Measurements from ENCODE around the gene MMD2. TPM values are rescaled to one million over a fixed set of nuclear protein-coding genes. Genes with fewer than 3 reads are reported as not detected.

MMD2 gene
- total RNA-seq, 1 experiment from 2014 or later: not detected

GRCh38 chr7:4894482-4894881 is 64.5 kb downstream of the MMD2 start:
- peaks cover 12% of the 10 kb centered on the region for H3K4me1 Mint-ChIP-seq
- no peak overlapping the region for H3K27ac Mint-ChIP-seq
- POLR2A ChIA-PET: no interaction called here
- peak; percentile 22 for DNase-seq (ENCODE audit: low spot score)
- no peak overlapping the region for H3K4me3 Mint-ChIP-seq
- H3K9me3 Mint-ChIP-seq: peaks cover 10% of the 10 kb centered on the region
- H3K36me3 Mint-ChIP-seq: no peaks in the 10 kb centered on the region
- ATAC-seq: peak; percentile 52; the same call in 1 of the 2 replicates
- TF ChIP-seq FOXP1 (CRISPR knock-in tag; IDR thresholded peaks at IDR 0.05; ENCODE audit: borderline replicate concordance): no peak
- no peak for TF ChIP-seq SMAD3 (CRISPR knock-in tag; IDR thresholded peaks at IDR 0.05; ENCODE audit: borderline replicate concordance)
- no peak for TF ChIP-seq ZNF425 (CRISPR knock-in tag; conservative IDR thresholded peaks at IDR 0.05)
- TF ChIP-seq ARID4B (CRISPR knock-in tag; IDR thresholded peaks at IDR 0.05; ENCODE audit: borderline replicate concordance): no peak
- TF ChIP-seq ZNF121 (CRISPR knock-in tag; IDR thresholded peaks at IDR 0.05): no peak
- TF ChIP-seq ZNF416 (CRISPR knock-in tag; IDR thresholded peaks at IDR 0.05): no peak
- TF ChIP-seq CTCF (IDR thresholded peaks at IDR 0.05): no peak
- no peak for TF ChIP-seq TEAD1 (CRISPR knock-in tag; IDR thresholded peaks at IDR 0.05)
- TF ChIP-seq ATF6 (CRISPR knock-in tag; IDR thresholded peaks at IDR 0.05): no peak
- no peak for TF ChIP-seq SOX15 (CRISPR knock-in tag; IDR thresholded peaks at IDR 0.05)
- no peak for TF ChIP-seq MAX (CRISPR knock-in tag; IDR thresholded peaks at IDR 0.05)
- no peak for TF ChIP-seq STAT6 (CRISPR knock-in tag; conservative IDR thresholded peaks at IDR 0.05; ENCODE audit: low read depth)
- TF ChIP-seq NR3C1 (CRISPR knock-in tag; conservative IDR thresholded peaks at IDR 0.05; ENCODE audit: low read depth): no peak
- no peak for TF ChIP-seq E2F4 (CRISPR knock-in tag; IDR thresholded peaks at IDR 0.05; ENCODE audit: borderline replicate concordance, low read depth)
- TF ChIP-seq MLX (CRISPR knock-in tag; IDR thresholded peaks at IDR 0.05): no peak
- no peak for TF ChIP-seq FOXP4 (CRISPR knock-in tag; IDR thresholded peaks at IDR 0.05)
- no peak for TF ChIP-seq MXD4 (CRISPR knock-in tag; IDR thresholded peaks at IDR 0.05; ENCODE audit: borderline replicate concordance)
- peaks cover 4% of the 10 kb centered on the region for H3K27me3 Mint-ChIP-seq (ENCODE audit: low read depth)
- CTCF ChIA-PET: interaction anchor here (1.7 to 4.3 kb wide), 2 partner anchors 11 to 80 kb away, joined by 6 to 21 read pairs; partner anchors contain the start of gene RADIL

Measured in WTC11 (cell line).